Cortex of kidney (tissue), 1 donor: ENCODE results near the gene RBM33.

ENCODE experiments used
- DNase-seq: peaks from one replicate; lab custom pipeline; 2025; lab: John Stamatoyannopoulos, UW

The RBM33 gene

GRCh38 chr7:155694851-155695250 is 50.4 kb downstream of the RBM33 start:
- DNase-seq = no peak

- DNase-seq = no peak
Measured at GRCh38 chr7:155696747-155697146, 52.3 kb downstream of the RBM33 start.

GRCh38 chr7:155698633-155699032 is 54.2 kb downstream of the RBM33 start:
- DNase-seq = no peak

- no peak for DNase-seq
Measured at GRCh38 chr7:155699180-155699579, 54.7 kb downstream of the RBM33 start.

- DNase-seq = no peak
Measured at GRCh38 chr7:155700847-155701246, 56.4 kb downstream of the RBM33 start.

GRCh38 chr7:155701972-155702544 is 57.6 kb downstream of the RBM33 start:
- no peak for DNase-seq

GRCh38 chr7:155702616-155703015 is 58.2 kb downstream of the RBM33 start:
- DNase-seq = no peak

GRCh38 chr7:155705623-155706360 is 61.3 kb downstream of the RBM33 start:
- DNase-seq = no peak

- no peak for DNase-seq
Measured at GRCh38 chr7:155706376-155706775, 61.9 kb downstream of the RBM33 start.

GRCh38 chr7:155709453-155709852 is 65.0 kb downstream of the RBM33 start:
- no peak for DNase-seq

- no peak for DNase-seq
Measured at GRCh38 chr7:155710031-155710430, 65.6 kb downstream of the RBM33 start.

GRCh38 chr7:155710530-155710929 is 66.1 kb downstream of the RBM33 start:
- DNase-seq = no peak

- no peak for DNase-seq
Measured at GRCh38 chr7:155711081-155711480, 66.6 kb downstream of the RBM33 start.

- no peak for DNase-seq
Measured at GRCh38 chr7:155713384-155713783, 68.9 kb downstream of the RBM33 start.

GRCh38 chr7:155714702-155715101 is 70.2 kb downstream of the RBM33 start:
- DNase-seq = no peak

GRCh38 chr7:155715111-155715805 is 70.8 kb downstream of the RBM33 start:
- no peak for DNase-seq

- DNase-seq = no peak
Measured at GRCh38 chr7:155717010-155717744, 72.7 kb downstream of the RBM33 start.

GRCh38 chr7:155721056-155721455 is 76.6 kb downstream of the RBM33 start:
- no peak for DNase-seq

- no peak for DNase-seq
Measured at GRCh38 chr7:155722118-155722517, 77.7 kb downstream of the RBM33 start.

GRCh38 chr7:155722936-155723335 is 78.5 kb downstream of the RBM33 start:
- no peak for DNase-seq

GRCh38 chr7:155724327-155725005 is 80.0 kb downstream of the RBM33 start:
- no peak for DNase-seq

- DNase-seq = no peak
Measured at GRCh38 chr7:155725006-155725355, 80.5 kb downstream of the RBM33 start.
